SK-N-SH treated with all-trans-retinoic acid at 6 μM for 48 hours (cell line): ENCODE measurements around the gene ISLR.

ENCODE experiments used
- ATAC-seq: fragments of 200-7000 bp; cut with Tn5 transposase; 3 replicates; pipeline ENCODE4 v1.9.1; 2020; ENCODE audit warnings: mild to moderate bottlenecking, moderate library complexity
- ARNTL ChIP-seq: fragments of 450-650 bp; formaldehyde crosslinking; IDR thresholded peaks from 2 replicates; pipeline ENCODE4 v1.5.0; 2020; ENCODE audit warnings: low read depth, mild to moderate bottlenecking, moderate library complexity, borderline replicate concordance
- BACH2 ChIP-seq: fragments of 250-450 bp; sonication (Bioruptor Pico); IDR thresholded peaks from 2 replicates; pipeline ENCODE4 v1.9.0; 2021; ENCODE audit warnings: mild to moderate bottlenecking, borderline replicate concordance
- CREB5 ChIP-seq: fragments of 250-450 bp; sonication (Bioruptor Pico); IDR thresholded peaks from 2 replicates; pipeline ENCODE4 v1.5.1; 2020; ENCODE audit warnings: low read depth, mild to moderate bottlenecking, moderate library complexity
- CSDC2 ChIP-seq: fragments of 250-450 bp; sonication (Bioruptor Pico); IDR thresholded peaks from 2 replicates; pipeline ENCODE4 v1.5.0; 2020; ENCODE audit warnings: mild to moderate bottlenecking, moderate library complexity
- CSRNP3 ChIP-seq: fragments of 250-450 bp; sonication (Bioruptor Pico); IDR thresholded peaks from 2 replicates; pipeline ENCODE4 v1.5.1; 2021; ENCODE audit warnings: mild to moderate bottlenecking, moderate library complexity
- ESRRG ChIP-seq: fragments of 250-450 bp; sonication (Bioruptor Pico); IDR thresholded peaks from 2 replicates; pipeline ENCODE4 v1.6.1; 2021; ENCODE audit warnings: mild to moderate bottlenecking
- GLIS3 ChIP-seq: fragments of 250-450 bp; sonication (Bioruptor Pico); IDR thresholded peaks from 2 replicates; pipeline ENCODE4 v1.5.0; 2020; ENCODE audit warnings: mild to moderate bottlenecking, moderate library complexity
- ISL1 ChIP-seq: fragments of 250-450 bp; sonication (Bioruptor Pico); IDR thresholded peaks from 2 replicates; pipeline ENCODE4 v2.1.2; 2022; ENCODE audit warnings: mild to moderate bottlenecking, moderate library complexity
- OSR1 ChIP-seq: fragments of 250-450 bp; sonication (Bioruptor Pico); IDR thresholded peaks from 2 replicates; pipeline ENCODE4 v1.8.0; 2022; ENCODE audit warnings: moderate library complexity, mild to moderate bottlenecking, inconsistent platforms
- PATZ1 ChIP-seq: fragments of 250-450 bp; sonication (Bioruptor Pico); IDR thresholded peaks from 2 replicates; pipeline ENCODE4 v1.8.0; 2020; ENCODE audit warnings: mild to moderate bottlenecking, moderate library complexity, borderline replicate concordance
- POU6F1 ChIP-seq: fragments of 250-450 bp; sonication (Bioruptor Pico); IDR thresholded peaks from 2 replicates; pipeline ENCODE4 v1.8.0; 2021; ENCODE audit warnings: low read depth, mild to moderate bottlenecking, moderate library complexity, borderline replicate concordance
- RARB ChIP-seq: fragments of 250-450 bp; sonication (Bioruptor Pico); IDR thresholded peaks from 2 replicates; pipeline ENCODE4 v1.8.0; 2021; ENCODE audit warnings: mild to moderate bottlenecking, moderate library complexity
- SNAI2 ChIP-seq: fragments of 250-450 bp; sonication (Bioruptor Pico); IDR thresholded peaks from 2 replicates; pipeline ENCODE4 v1.5.0; 2020; ENCODE audit warnings: mild to moderate bottlenecking, moderate library complexity
- TCF4 ChIP-seq: fragments of 250-450 bp; sonication (Bioruptor Pico); IDR thresholded peaks from 2 replicates; pipeline ENCODE4 v1.8.0; 2021; ENCODE audit warnings: mild to moderate bottlenecking, moderate library complexity, borderline replicate concordance
- TOX ChIP-seq: fragments of 250-450 bp; sonication (Bioruptor Pico); IDR thresholded peaks from 2 replicates; pipeline ENCODE4 v1.8.0; 2021; ENCODE audit warnings: mild to moderate bottlenecking, moderate library complexity, borderline replicate concordance
- ZC3H10 ChIP-seq: fragments of 250-450 bp; sonication (Bioruptor Pico); IDR thresholded peaks from 2 replicates; pipeline ENCODE4 v1.5.1; 2021; ENCODE audit warnings: mild to moderate bottlenecking, moderate library complexity
- ZFP30 ChIP-seq: fragments of 450-650 bp; formaldehyde crosslinking; IDR thresholded peaks from 2 replicates; pipeline ENCODE4 v1.5.0; 2022; ENCODE audit warnings: mild to moderate bottlenecking, moderate library complexity
- ZNF70 ChIP-seq: fragments of 450-650 bp; formaldehyde crosslinking; IDR thresholded peaks from 2 replicates; pipeline ENCODE4 v1.5.0; 2020; ENCODE audit warnings: mild to moderate bottlenecking, moderate library complexity
- ZNF8 ChIP-seq: fragments of 450-650 bp; formaldehyde crosslinking; IDR thresholded peaks from 2 replicates; pipeline ENCODE4 v1.5.0; 2020; ENCODE audit warnings: mild to moderate bottlenecking, moderate library complexity

The ISLR gene

GRCh38 chr15:74197176-74197965 lies 23.9 kb downstream of the ISLR start (continued):
- TF ChIP-seq PATZ1 (CRISPR knock-in tag), result no peak
- TF ChIP-seq BACH2 (CRISPR knock-in tag), result no peak
- no peak for TF ChIP-seq TCF4 (CRISPR knock-in tag)
- TF ChIP-seq OSR1 (CRISPR knock-in tag), result no peak
- TF ChIP-seq GLIS3 (CRISPR knock-in tag), result no peak

- no peak for ATAC-seq
- TF ChIP-seq CREB5 (CRISPR knock-in tag) (no peak), ZFP30 (CRISPR knock-in tag) (no peak), ZNF8 (CRISPR knock-in tag) (no peak), SNAI2 (CRISPR knock-in tag) (no peak), GLIS3 (CRISPR knock-in tag) (no peak), ZC3H10 (no peak), ARNTL (no peak), BACH2 (CRISPR knock-in tag) (no peak), OSR1 (CRISPR knock-in tag) (no peak)
Measured at GRCh38 chr15:74199297-74199652, 25.8 kb downstream of the ISLR start.

- no peak for ATAC-seq
- TF ChIP-seq GLIS3 (CRISPR knock-in tag) (no peak), SNAI2 (CRISPR knock-in tag) (no peak), CREB5 (CRISPR knock-in tag) (0 out of 2 replicates have a peak, but pooled peaks have one; percentile 30)
Measured at GRCh38 chr15:74200412-74200815, 26.9 kb downstream of the ISLR start.

GRCh38 chr15:74200871-74201419 lies 27.4 kb downstream of the ISLR start:
- TF ChIP-seq CSDC2 (CRISPR knock-in tag) (no peak), ZNF70 (CRISPR knock-in tag) (no peak), TOX (no peak), ESRRG (CRISPR knock-in tag) (no peak), BACH2 (CRISPR knock-in tag) (no peak), PATZ1 (CRISPR knock-in tag) (no peak), ZNF8 (CRISPR knock-in tag) (no peak), CREB5 (CRISPR knock-in tag) (no peak), OSR1 (CRISPR knock-in tag) (no peak), CSRNP3 (CRISPR knock-in tag) (no peak), ISL1 (CRISPR knock-in tag) (no peak), RARB (CRISPR knock-in tag) (no peak), POU6F1 (CRISPR knock-in tag) (no peak)
- TF ChIP-seq, all 23 proteins: peak for 0
- ATAC-seq, result no peak
